ENCODE measurements around the gene FAM168B. TPM values are rescaled to one million over a fixed set of nuclear protein-coding genes. Genes with fewer than 3 reads are reported as not detected.

The FAM168B gene
- total RNA-seq, 1 donor from 2014 or later, result 78.4 TPM

- no peak for DNase-seq (ENCODE audit: low read depth in 2 of 2)
Observed at GRCh38 chr2:131023758-131024157, 69.5 kb downstream of the FAM168B start.

GRCh38 chr2:131022731-131023130, 70.5 kb downstream of the FAM168B start:
- DNase-seq (ENCODE audit: low read depth in 2 of 2), result no peak

- DNase-seq (ENCODE audit: low read depth in 2 of 2), result no peak
Observed at GRCh38 chr2:131016826-131017741, 76.2 kb downstream of the FAM168B start.

- DNase-seq (ENCODE audit: low read depth in 2 of 2), result no peak
Observed at GRCh38 chr2:131015764-131016163, 77.5 kb downstream of the FAM168B start.

- DNase-seq (ENCODE audit: low read depth in 2 of 2), result no peak
Observed at GRCh38 chr2:131014141-131014540, 79.1 kb downstream of the FAM168B start.

- no peak for DNase-seq (ENCODE audit: low read depth in 2 of 2)
Observed at GRCh38 chr2:131011486-131011885, 81.8 kb downstream of the FAM168B start.

GRCh38 chr2:131010566-131010965, 82.7 kb downstream of the FAM168B start:
- no peak for DNase-seq (ENCODE audit: low read depth in 2 of 2)

- DNase-seq (ENCODE audit: low read depth in 2 of 2), result no peak
Observed at GRCh38 chr2:131009713-131010475, 83.4 kb downstream of the FAM168B start.

GRCh38 chr2:131008967-131009366, 84.3 kb downstream of the FAM168B start:
- DNase-seq (ENCODE audit: low read depth in 2 of 2), result no peak

GRCh38 chr2:131006561-131006960, 86.7 kb downstream of the FAM168B start:
- DNase-seq (ENCODE audit: low read depth in 2 of 2), result no peak

- DNase-seq (ENCODE audit: low read depth in 2 of 2), result no peak
Observed at GRCh38 chr2:131005216-131005935, 87.9 kb downstream of the FAM168B start.

- DNase-seq (ENCODE audit: low read depth in 2 of 2), result no peak
Observed at GRCh38 chr2:131004446-131005209, 88.6 kb downstream of the FAM168B start.

GRCh38 chr2:130998561-130998960, 94.7 kb downstream of the FAM168B start:
- DNase-seq (ENCODE audit: low read depth in 2 of 2), result no peak

Other genes with a start within 250 kb of the FAM168B start
- 102 and 148 TPM in 2 replicates for gene PLEKHB2, start 11.9 kb upstream of the FAM168B start, total RNA-seq
- gene POTEE, start 116.1 kb upstream of the FAM168B start, total RNA-seq, result 0.25 and 0.26 TPM in 2 replicates